ENCODE measurements around the gene ZNF593.

Gene ZNF593

DNA sequence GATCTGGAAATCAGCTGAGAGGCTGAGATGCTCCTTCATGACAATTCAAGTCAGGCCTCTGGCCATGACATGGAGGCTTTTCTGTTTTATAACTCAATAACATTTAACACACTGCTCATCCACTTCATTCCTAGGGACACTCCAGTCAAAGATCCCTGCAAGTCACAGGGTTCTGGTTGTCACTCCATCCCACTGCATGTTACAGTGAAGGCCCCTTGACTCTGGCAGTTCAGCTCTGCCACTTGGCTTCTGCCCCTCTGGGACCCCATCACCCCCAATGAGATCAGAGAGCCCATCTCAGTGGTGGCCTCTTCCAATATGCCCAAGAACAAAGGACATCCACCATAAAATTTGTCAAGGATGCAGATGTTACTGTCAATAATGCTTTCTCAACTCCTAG, 20.8 kb upstream of the ZNF593 start:
- no peak for DNase-seq (ENCODE audit: low read depth)

DNA sequence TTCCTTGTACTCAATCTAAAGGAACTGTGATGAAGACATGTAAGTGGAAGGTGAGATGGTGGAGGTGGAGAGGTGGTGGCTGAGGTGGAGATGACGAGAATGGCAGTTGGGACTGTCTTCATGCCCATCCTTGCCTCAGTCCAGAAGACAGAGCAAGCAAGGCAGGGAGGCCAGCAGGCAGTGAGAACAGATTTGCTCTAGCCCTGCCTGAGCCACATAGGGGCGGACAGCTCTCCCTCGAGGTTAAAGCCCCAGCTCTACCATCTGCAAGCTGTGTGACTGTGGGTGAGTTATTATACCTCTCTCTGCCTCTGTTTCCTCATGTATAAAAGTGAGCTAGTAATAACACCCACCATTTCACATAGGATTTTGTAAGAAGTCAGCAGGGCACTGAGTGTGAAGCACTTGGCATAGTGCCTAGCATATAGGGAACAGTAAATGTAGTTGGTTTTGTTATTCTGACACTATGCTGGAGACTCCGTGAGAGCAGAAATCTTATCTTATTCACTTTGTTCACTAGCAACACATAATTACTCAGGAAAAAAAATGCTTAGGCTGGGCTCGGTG, 15.7 kb upstream of the ZNF593 start:
- DNase-seq (ENCODE audit: low read depth) = no peak

DNA sequence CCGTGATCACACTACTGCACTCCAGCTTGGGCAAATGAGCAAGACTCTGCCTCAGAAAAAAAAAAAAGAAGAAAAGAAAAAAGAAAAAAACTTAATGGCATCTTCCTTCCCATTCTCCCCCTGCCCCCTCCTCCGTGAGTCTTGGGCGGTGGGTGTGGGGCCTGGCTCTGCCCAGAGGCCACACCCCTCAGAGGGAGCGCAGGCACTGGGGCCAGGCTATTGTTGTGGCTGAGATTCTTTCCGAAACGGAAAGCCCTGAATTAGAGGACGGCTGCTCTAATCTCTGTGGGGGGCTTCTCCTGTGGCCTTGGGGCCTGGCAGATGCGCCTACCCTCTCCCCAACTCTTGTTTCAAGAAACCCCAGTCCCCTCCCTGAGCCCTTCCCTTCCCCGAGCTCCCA, 15.0 kb upstream of the ZNF593 start:
- no peak for DNase-seq (ENCODE audit: low read depth)

DNA sequence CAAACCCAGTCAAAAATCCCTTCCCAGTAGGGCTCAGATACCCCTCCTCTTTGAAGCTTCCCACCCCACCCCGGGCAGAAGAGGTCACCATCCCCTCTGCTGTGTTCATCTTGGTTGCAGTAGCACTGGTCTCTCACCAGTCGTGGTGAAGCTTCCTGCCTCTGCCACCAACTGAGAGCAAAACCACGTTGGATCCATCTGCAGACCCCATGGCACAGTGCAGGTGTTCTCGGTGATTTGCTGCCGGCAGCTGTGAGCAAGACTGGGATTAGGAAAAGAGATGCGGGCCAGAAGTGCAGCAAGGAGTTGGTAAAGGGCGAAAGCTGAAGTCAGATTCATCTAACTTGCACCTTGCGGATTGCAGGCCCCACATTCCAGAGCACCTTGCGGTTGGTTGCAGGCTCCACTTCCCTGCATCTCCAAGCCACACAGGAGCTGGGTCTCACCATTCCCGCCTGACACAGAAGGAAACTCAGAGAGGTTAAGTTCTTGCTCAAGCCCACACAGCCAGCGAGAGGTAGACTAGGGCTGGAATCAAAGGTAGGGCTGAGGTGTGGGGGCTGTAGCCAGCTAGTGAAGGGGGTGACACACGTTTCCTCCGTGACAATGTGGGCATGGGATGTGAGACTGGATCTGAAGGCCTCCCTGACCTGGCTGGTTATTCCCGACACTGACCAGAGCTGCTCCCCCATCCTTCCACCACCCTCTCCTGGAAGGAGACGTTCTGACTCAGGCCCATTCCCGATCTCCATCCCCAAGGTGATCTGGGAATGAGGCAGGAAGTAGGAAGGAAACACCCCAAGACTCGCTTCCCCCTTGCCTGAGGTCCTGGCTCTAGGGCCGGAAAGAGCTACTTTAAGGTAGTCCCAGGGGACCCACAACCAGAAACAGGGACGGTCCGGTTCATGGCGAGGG, 14.1 kb upstream of the ZNF593 start:
- no peak for DNase-seq (ENCODE audit: low read depth)

DNA sequence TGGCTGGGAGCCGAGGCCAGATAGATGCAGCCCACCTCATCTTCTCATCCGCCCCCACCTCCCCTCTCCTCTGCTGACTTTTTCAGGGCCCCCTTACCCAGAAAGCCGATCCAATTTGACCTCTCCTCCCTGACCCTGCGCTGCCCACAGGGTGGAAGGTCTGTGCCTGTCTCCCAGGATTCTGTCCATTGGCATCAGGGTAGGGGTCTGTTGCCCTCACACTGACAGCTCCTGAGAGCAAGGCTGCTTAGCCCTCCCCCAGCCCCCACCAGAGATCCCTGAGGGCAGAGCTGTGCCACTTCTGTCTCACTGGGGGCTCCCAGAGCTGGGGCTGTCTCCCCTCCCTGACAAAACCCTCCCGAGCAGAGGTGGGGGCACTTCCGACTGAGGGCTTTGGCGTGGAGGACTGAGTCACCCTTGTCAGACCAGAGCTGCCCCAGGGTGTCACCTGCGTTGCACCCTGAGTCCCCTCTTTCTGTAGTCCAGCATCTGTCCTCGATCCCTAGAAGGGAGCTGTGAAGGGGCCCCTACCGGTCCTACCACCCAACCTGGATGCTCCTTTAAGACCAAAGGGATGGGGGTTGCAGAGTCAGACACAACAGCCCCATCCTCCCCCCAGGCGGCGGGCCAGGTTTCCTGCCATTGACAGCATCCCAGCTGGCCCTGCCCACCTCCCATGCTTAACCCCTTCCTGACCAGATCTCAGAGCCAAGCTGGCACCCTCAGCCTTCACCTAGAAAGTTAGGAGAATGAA, 13.2 kb upstream of the ZNF593 start:
- no peak for DNase-seq (ENCODE audit: low read depth)

DNA sequence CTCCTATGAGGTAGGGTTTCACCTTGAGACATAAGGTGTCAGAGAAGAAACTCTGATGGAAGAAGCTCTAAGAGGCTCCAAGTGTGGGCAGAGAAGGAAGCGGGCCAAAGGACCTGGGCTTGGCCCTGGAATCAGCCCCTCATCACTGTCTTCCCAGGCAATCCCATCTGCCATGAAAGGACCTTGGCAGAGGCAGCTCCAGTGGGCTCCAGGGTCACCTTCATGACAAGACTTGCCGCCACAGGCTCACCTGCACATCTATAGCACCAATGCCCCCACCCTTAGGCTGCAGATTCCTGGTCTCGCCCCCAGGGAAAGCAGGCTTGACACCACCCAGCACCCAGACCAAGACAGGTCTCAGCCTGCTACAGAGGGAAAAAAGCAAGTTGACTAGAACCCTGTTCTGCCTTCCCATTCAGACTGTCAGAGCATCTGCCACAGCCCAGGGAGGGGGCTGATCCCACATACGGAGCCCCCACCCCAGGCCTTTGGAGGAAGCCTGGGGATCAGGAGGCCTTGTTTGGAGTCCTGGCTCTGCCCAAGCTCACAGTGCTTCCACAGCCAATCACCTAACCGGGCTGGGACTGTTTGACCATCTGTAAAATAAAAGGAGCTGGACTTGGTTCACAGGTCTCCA, 11.3 kb upstream of the ZNF593 start:
- DNase-seq (ENCODE audit: low read depth) = no peak

DNA sequence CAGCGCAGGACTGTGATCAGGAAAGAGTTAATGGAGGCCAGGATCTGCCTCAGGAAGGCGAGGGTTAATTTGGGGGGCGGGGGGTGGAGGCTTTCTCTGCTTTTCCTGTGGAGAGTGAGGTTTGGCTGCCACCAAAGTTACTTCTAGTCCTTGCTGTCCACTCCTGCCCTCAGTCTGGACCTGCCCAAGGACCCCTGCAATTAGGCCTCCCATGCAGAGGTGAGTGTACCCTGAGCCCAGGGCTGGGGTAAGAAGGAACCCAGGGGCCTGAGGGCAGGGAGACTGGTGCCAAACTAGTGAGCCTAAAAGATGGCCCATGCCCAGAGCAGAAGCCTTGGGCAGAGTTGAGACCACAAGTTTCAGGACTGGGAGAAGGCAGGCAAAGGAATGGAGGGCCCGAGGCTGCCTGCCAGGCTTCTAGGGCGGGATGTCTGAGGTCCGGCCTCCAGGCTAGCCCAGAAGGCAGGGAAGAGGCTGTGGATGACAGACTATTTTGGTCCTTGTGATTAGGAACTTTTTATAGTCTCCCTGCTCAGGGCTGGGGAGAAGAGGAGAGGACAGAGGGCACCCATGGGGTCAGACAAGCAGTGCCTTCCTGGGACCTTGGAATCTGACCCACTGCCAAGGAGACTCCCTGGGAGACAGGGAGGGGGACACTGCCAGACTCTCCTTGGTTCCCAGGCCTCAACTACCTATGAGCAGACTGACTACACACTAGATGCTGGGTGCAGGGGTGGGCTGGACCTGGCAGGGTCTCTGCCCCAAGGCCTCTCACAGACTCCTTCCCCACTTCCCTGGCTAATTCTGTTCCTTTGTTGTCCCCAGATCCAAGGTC, 10.6 kb upstream of the ZNF593 start, which contains the start of gene FAM110D:
Gene FAM110D, plus strand, starts transcription at position 172 of the 835 bp plus-strand sequence. CDS start 2,213 bp downstream, outside the sequence.
- DNase-seq (ENCODE audit: low read depth) = no peak

DNA sequence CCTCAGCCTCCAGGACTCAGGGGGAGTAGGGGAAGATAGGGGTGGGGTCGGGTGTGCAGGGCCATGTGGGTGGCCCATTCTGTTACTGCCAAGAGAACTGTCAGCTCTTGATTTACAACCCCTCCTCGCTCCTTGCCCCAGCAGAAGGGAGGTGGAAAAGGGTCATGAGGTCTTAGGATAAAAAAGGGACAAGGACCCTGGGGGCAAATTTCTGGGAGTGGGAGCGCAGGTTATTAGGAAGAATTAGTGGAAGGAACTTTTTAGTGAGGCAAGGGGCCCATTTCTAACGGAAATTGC, 10.0 kb upstream of the ZNF593 start:
- DNase-seq (ENCODE audit: low read depth) = no peak

DNA sequence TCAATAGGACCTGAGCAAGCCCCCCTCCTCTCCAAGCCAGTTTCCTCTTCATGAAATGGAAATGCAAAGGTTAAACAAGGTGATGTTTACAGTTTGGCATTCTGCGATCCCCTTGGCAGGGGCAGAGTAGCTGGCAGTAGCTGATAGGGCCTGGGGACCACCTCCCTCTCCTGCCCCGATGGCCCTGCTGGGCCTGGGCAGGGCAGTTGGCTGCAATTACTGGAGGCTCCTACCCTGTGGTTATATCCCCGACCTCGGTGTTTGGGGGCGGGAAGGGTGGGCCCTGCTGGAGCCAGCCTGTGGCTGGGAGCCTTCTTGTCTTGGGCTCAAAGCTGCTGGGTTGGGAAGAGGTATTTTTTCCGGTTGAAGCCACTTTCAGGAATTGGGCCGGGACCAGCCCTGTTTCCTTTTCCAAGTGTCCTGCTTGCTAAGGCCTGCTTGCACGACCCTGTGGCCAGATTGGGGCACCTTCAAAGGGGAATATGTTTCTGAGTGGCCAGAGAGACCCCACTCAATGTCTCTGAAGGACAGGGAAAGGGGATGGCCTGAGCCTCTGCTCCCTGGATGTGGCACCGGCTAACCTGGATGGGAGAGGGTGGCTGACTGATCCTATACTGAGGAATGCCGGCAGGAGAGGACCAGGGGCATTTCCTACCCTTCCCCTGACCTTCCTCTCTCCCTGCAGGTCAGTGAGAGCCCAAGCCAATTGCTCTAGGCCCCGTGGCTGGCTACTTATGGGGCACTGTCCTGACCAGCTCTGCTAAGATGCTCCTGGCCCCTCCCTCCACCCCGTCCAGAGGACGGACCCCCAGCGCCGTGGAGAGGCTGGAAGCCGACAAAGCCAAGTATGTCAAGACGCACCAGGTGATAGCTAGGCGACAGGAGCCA, 8.9 kb upstream of the ZNF593 start:
- no peak for DNase-seq (ENCODE audit: low read depth)

DNA sequence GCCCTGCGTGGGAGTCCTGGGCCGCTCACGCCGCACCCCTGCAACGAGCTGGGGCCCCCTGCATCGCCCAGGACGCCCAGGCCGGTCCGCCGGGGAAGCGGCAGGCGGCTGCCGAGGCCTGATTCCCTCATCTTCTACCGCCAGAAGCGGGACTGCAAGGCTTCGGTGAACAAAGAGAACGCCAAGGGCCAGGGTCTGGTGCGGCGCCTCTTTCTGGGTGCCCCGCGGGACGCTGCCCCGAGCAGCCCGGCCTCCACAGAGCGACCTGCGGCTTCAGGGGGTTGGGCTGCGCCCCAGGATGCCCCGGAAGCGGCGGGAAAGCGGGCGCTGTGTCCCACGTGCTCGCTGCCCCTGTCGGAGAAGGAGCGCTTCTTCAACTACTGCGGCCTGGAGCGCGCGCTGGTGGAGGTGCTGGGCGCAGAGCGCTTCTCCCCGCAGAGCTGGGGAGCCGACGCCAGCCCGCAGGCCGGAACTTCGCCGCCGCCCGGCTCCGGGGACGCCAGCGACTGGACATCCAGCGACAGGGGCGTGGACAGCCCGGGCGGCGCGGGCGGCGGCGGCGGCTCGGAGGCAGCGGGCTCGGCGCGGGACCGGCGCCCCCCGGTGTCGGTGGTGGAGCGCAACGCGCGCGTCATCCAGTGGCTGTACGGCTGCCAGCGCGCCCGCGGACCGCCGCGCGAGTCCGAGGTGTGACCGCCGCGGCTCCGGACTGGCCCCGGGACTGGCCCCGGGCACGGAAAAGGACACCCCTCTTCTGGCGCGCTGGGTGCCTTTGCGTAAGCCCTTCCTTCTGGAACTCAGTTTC, 8.1 kb upstream of the ZNF593 start:
- DNase-seq (ENCODE audit: low read depth) = no peak

DNA sequence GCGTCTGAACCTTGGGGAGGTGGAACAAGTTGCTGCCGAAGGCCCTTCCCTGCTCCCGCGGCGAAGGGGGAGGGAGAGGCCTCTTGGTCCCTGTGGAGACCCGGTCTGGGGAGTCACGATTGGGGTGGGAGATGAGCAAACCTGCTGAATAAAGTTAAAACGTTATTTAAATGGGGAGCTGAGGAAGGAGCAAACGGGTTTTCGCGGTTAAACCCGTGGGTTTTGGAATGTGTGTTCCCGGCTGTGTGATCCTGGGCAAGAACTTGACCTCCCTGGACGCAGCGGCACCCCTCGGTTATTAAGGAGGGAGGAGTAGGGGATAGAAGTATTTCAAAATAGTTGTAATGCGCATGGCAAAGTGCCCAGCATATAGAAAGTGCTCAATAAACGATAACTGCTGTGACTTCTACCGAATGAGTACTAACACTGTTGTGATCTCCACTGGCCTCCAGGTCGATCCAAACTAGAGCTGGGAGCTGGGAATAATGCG, 7.4 kb upstream of the ZNF593 start:
- DNase-seq (ENCODE audit: low read depth) = no peak

DNA sequence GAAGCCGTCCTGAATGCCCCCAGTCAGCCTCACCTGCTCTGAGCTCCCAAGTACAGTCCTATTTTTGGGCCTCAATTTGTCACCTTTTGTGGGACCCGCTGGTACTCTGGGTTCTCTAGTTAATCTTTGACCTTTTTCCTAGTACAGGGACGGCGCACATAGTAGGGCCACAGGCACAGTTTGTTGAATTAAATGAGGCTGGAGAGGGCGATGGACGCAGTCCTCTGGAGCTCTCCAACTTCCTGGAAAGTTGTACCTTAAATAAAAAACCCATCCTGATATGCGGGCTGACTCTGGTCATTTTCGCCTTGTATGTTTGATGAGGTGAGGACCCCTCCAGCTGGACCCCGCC, 6.0 kb upstream of the ZNF593 start:
- no peak for DNase-seq (ENCODE audit: low read depth)

DNA sequence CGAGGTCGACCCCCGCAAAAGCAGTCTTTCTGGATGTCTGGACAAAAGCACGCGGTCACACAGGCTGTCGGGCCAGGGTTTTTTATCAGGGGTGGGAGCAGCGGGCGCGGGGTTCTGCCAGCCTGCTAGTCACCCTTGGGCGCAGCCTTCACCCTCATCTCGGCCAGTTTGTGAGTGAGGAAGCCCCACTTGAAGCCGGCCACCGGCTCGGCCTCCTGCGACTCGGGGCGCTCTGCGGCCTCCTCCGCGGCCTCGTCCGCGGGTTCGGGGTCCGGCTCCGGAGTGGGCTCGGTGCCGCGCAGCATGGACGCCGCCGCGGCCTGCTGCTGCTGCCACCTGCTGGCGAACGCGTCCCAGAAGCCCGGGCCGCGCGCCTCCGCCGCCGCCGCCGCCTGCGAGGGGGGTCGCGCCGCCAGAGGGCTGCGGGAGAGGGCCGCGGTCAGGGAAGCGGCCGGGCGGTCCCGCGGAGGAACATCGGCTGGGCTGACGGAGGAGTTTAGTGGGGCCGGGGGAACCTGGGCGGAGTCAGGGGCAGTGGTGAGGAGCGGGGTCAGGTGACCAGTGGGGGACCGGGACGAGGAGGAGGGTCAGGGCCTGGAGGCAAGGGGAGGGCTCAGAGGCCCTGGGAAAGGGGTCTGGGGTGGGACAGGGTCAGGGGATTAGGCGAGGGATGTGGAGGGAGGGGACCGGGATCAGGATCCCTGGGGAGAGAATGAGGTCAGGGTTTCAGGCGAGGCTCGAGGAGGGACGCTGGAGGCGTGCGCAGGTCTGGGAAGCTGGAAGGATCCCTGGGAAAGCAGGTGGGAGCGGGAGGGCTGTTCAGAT, 5.5 kb upstream of the ZNF593 start:
- no peak for DNase-seq (ENCODE audit: low read depth)

DNA sequence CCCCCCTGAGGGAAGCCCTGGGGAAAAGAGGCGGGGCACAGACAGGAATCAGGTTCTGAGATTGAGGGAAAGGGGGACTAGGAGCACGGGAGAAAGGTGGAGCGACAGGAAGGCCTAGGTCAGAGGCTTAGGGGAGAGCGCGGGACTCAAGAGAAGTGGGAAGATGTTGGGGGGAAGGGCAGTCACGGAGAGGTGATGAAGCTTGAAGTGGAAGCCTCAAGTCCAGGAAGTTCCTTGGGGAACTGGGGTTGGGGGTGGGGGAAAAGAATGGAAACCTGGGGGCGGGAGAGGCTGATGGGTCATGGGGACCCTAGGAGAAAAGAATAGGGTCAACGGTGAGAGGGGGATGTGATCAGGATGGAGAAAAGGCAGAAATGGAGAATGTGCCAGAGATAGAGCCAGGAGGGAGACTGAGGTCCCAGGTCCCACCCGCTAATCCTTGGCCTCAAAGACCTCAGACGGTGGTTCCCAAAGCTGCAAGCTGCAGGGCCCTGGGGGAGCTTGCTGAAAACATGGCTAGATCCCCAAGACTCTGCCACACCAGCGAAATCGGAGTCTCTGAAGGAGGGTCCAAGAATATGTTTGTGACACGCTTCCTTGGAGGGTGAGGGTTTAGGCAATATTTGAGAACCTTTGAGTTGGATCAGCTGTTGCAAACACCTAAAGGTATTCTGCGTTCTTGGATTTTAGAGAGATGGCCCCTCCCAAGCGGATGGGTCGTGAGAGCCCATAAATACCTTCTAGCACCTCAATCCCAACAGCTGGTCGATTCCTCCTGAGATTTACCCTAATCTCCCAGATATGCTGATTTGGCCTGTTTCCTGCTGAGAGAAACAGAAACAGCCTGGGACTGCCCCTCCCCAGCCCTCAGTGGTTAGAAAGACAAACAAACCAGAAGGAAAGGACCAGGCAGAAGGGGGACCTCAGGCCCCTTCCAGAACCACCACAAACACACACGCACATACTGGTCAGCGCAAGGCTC, 4.6 kb upstream of the ZNF593 start:
- no peak for DNase-seq (ENCODE audit: low read depth)

DNA sequence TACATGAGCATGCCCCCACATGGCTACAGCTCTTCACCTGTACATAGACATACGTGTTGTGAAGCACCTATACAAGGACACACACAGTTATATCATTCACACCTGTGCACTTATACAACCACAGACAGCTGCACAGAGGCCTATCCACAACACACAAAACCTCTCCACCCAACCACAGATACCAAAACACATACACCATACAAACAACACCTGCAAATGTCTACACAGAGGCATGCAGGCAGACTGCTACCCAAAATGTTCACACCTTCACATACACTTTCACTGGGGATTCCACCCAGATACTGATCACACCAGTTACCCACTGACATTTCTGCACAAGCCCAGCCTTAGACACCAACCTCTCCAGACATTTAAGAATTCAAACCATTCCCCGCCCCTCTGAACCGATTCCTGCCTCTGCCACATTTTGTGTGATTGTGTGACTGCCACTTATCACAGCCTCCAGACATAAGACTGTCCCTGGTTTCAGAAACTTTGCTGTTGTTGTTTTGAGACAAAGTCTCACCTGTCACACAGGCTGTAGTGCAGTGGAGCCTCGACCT, 2.9 kb upstream of the ZNF593 start:
- no peak for DNase-seq (ENCODE audit: low read depth)

DNA sequence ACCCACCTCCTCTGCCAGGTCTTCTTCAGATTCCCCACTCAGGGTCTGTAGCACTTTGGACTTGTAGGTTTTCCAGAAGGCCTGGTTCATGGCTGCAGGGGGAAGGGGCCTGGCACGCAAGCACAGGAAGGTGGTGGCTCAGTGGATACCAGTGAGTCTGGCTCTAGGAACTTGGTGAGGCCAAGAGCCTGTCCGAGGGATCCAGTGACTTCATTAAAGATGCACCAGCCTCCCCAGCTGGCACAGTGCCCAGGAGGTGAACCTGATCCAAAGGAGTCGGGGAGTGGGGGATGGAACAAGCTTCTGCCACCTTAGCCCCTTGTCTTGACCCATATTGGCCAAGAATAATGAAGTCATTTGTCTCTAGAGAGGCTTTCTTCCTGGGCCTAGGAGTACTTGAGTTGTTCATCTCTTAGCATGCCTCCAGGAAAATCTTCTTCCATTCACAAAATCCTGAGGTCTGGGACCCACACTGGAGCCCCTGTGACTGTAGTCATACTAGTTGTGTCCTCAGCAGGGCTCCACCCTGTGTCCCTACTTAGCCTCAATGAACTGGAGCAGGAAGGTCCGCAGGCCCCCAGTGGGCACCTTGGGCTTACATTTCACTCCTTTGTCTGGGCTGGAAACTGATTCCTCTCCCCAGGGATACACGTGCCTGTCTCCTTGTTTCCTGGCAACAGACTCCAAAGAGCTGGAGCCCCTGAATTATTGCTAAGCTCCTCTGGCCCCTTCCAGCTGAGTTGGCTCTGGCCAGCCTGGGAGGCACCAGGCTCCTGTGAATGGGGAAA, 1.1 kb upstream of the ZNF593 start, which contains the start of gene C1orf232:
Gene C1orf232, minus strand, starts transcription at position 554 of the 788 bp plus-strand sequence. Its CDS starts 464 bp downstream, at position 90.
- no peak for DNase-seq (ENCODE audit: low read depth)
